ENCODE results near the gene EMID1. TPM values are rescaled to one million over a fixed set of nuclear protein-coding genes. Genes with fewer than 3 reads are reported as not detected.
A peak's percentile ranks its signal among the peaks of the same experiment; 100 is the strongest.

EMID1 gene
- total RNA-seq, 2 donors from 2014 or later, result 0.33 to 0.51 TPM

DNA sequence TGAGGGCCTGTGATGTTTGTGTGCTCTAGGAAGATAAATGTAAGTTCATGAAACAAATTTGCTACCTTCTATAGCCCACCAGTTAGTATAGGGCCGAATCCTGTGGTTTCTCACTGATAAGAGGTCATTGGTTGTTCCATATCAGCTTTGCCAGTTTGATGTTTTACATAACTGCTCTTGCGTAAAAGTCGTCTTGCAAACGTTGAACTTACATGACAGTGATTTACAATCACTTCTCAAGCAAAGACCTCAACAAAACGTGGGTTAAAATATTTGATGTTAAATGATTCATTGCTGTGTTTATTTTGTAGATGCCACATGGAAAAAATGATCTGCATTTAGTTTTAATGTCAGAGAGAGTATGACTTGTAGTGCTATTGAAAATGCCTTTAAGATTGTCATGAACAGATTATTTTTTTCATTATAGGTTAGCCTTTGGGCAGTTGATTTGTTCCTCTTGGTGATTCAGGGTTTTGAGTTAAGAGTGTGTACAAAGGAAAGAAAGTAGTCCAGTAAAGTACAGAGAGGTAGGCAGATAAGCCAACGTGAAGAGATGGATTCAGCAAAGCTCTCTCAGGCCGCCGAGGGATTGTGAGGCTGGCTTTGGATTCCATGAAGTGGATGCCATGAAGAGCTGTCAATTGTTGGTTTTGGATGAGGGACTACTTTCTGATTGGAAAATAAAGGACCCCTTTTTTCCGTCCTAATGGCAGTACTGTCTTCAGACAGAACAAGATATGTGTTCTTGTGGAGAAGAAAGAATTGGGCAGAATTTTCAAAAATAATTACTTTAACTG, 65.0 kb downstream of the EMID1 start:
- H3K36me3 ChIP-seq, result peaks cover 35% of the 10 kb centered on the region
- H3K27ac ChIP-seq, result no peak overlapping the region
- TF ChIP-seq, protein P1, sequence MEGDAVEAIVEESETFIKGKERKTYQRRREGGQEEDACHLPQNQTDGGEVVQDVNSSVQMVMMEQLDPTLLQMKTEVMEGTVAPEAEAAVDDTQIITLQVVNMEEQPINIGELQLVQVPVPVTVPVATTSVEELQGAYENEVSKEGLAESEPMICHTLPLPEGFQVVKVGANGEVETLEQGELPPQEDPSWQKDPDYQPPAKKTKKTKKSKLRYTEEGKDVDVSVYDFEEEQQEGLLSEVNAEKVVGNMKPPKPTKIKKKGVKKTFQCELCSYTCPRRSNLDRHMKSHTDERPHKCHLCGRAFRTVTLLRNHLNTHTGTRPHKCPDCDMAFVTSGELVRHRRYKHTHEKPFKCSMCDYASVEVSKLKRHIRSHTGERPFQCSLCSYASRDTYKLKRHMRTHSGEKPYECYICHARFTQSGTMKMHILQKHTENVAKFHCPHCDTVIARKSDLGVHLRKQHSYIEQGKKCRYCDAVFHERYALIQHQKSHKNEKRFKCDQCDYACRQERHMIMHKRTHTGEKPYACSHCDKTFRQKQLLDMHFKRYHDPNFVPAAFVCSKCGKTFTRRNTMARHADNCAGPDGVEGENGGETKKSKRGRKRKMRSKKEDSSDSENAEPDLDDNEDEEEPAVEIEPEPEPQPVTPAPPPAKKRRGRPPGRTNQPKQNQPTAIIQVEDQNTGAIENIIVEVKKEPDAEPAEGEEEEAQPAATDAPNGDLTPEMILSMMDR (IDR thresholded peaks at IDR 0.05), result no peak
- H3K27me3 ChIP-seq, result no peaks in the 10 kb centered on the region
- H3K4me1 ChIP-seq, result peaks cover 0 to 53% of the 10 kb centered on the region in 2 donors
- peak; percentile 52 for DNase-seq (ENCODE audit: low spot score)
- no peaks in the 10 kb centered on the region for H3K9me3 ChIP-seq
- H3K4me3 ChIP-seq, result peak overlapping the region; percentile 89 to 93

DNA sequence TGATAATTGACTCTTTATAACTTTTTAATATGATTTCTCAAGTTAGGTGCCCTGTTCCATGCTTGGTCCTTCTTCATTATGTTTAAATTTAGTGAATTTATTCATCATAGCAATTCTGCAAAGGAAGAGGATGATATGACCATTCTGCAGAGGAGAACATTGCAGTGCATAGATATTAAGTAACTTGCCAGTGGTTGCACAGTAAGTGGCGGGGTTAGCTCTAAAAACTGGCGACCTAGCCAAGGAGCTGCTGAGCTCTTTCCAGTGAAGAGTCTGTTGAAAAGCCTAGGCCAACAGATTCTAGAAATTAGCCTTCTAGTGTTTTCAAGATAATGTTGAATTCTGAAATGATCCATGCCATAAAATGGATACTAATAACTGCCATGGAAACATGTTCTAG, 66.9 kb downstream of the EMID1 start:
- H3K27me3 ChIP-seq, result no peaks in the 10 kb centered on the region
- peaks cover 55% of the 10 kb centered on the region for H3K36me3 ChIP-seq
- DNase-seq (ENCODE audit: low spot score), result no peak
- H3K9me3 ChIP-seq, result no peaks in the 10 kb centered on the region
- no peak overlapping the region for H3K27ac ChIP-seq
- H3K4me1 ChIP-seq, result peaks cover 0 to 36% of the 10 kb centered on the region in 2 donors
- TF ChIP-seq, protein P1 (IDR thresholded peaks at IDR 0.05), result no peak
- no peak overlapping the region for H3K4me3 ChIP-seq

DNA sequence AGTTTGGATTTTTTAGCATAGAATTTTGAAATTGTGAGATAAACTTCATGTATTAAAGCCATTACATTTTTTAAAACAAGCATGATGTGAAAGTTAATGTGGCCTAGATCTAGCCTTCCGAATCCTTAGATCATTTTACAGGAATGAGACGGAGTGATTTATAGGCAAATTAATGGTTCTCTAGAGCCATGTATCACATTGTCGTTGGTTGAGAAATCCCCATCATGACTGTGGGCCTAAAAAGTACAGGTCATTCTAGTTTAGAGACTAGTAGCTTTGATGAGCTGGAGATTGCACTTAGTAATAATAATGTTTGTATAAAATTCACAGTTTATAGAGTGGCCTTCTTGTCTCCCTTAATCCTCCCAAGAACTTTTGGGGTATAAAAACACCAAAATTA, 69.5 kb downstream of the EMID1 start:
- H3K4me3 ChIP-seq, result no peak overlapping the region
- H3K9me3 ChIP-seq, result no peaks in the 10 kb centered on the region
- no peak overlapping the region for H3K27ac ChIP-seq
- TF ChIP-seq, protein P1 (IDR thresholded peaks at IDR 0.05), result no peak
- H3K4me1 ChIP-seq, result peaks cover 0 to 25% of the 10 kb centered on the region in 2 donors
- DNase-seq (ENCODE audit: low spot score), result no peak
- peaks cover 80% of the 10 kb centered on the region for H3K36me3 ChIP-seq
- H3K27me3 ChIP-seq, result no peaks in the 10 kb centered on the region

DNA sequence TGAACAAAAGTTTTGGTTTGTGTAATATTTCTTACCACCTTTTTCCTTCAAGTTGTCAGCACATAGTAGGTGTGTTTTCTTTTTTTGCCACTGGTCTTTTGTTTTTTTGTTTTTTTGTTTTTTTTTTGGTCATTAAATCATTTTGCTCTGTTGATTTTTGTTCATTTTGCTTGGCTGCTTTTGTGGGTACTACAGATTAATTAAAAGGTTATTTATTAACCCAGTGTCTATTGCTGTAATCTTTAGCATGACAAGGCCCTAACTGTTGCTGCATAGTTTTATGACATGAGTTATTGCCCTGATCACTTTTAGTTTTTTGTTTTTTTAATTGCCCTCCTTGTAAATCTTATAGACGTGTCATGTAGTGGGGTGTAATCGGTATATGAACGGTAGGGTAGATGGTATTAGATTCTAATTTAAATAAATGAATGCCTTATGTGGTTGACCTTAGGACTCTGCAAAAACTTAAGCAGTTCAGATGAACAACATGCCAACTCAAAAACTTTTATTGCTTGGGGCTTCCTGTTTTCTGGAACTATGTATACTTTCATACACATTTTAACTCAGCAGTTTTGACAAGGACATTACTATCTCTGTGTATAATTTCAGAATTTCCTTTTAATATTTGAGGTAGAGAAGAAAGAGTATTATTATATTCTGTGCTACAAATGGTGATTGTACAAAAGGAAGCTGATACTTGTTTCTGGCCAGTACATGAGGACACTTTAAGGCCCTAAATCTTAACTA, 70.3 kb downstream of the EMID1 start:
- H3K27me3 ChIP-seq, result no peaks in the 10 kb centered on the region
- H3K4me3 ChIP-seq, result no peak overlapping the region
- DNase-seq (ENCODE audit: low spot score), result no peak
- peaks cover 0 to 17% of the 10 kb centered on the region in 2 donors for H3K4me1 ChIP-seq
- TF ChIP-seq, protein P1 (IDR thresholded peaks at IDR 0.05), result no peak
- no peaks in the 10 kb centered on the region for H3K9me3 ChIP-seq
- H3K36me3 ChIP-seq, result peaks cover 85% of the 10 kb centered on the region
- H3K27ac ChIP-seq, result no peak overlapping the region

DNA sequence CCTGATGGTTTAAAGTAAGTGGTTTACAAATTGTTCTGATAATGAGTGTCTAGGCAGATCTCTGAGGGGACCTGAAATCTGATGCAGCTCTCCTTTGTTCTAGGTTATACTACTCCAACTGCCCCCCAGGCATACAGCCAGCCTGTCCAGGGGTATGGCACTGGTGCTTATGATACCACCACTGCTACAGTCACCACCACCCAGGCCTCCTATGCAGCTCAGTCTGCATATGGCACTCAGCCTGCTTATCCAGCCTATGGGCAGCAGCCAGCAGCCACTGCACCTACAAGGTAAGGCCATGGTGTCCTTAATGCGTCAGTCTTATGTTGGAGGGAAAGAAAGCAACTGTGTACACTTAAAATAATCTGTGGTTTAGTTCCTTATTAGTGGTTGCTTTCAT, 72.2 kb downstream of the EMID1 start:
- no peak for DNase-seq (ENCODE audit: low spot score)
- TF ChIP-seq, protein P1 (IDR thresholded peaks at IDR 0.05), result no peak
- Histone ChIP-seq H3K4me1 (no peaks in the 10 kb centered on the region), H3K4me3 (no peak overlapping the region), H3K36me3 (peaks cover 97% of the 10 kb centered on the region), H3K27ac (no peak overlapping the region), H3K27me3 (no peaks in the 10 kb centered on the region), H3K9me3 (no peaks in the 10 kb centered on the region)
